RWPE1 (cell line): ENCODE results near the gene CEMIP2.
A peak's percentile ranks its signal among the peaks of the same experiment; 100 is the strongest.

Source experiments
- CTCF ChIA-PET: fragments of 350-600 bp; sonication (Branson Sonifier 250); formaldehyde crosslinking; extraction: SDS; loops from one replicate; lab custom pipeline; 2021; lab: Yijun Ruan, JAX
- POLR2A ChIA-PET: fragments of 400-600 bp; formaldehyde crosslinking; extraction: SDS; loops from one replicate; lab custom pipeline; 2020; ENCODE audit warnings: antibody characterized with exemption; ENCODE audit not compliant: low non-redundant PET; lab: Yijun Ruan, JAX
- DNase-seq: peaks from one replicate; pipeline ENCODE4 v3.0.0; 2012; ENCODE audit warnings: low spot score
- H3K27ac ChIP-seq: fragments of 450-650 bp; 2 replicates; pipeline ENCODE4 v1.5.1; 2017
- CTCF ChIP-seq: fragments of 450-650 bp; conservative IDR thresholded peaks from 2 replicates; pipeline ENCODE4 v1.5.1; 2017; ENCODE audit warnings: low read depth, mild to moderate bottlenecking

The CEMIP2 gene

GRCh38 chr9:71706176-71706575 lies 62.1 kb downstream of the CEMIP2 start:
- POLR2A ChIA-PET, result no interaction called here
- CTCF ChIA-PET, result interaction anchor here (0.9 to 1.3 kb wide), 2 partner anchors 10 to 63 kb away, joined by 3 to 5 read pairs; no protein-coding TSS in a partner anchor
- DNase-seq, result no peak
- no peak overlapping the region for H3K27ac ChIP-seq
- no peak for TF ChIP-seq CTCF

GRCh38 chr9:71704796-71705195 lies 63.5 kb downstream of the CEMIP2 start:
- CTCF ChIA-PET, result interaction anchor here (0.6 to 1.1 kb wide), 3 partner anchors 65 to 1986 kb away, joined by 3 to 4 read pairs (median 3); no protein-coding TSS in a partner anchor
- no peak overlapping the region for H3K27ac ChIP-seq

GRCh38 chr9:71703172-71703872 lies 65.0 kb downstream of the CEMIP2 start:
- CTCF ChIA-PET, result interaction anchor here (0.6 to 1.2 kb wide), 4 partner anchors 13 to 1301 kb away, joined by 3 to 8 read pairs (median 3); no protein-coding TSS in a partner anchor
- peak; percentile 24 for DNase-seq
- POLR2A ChIA-PET, result no interaction called here
- no peak overlapping the region for H3K27ac ChIP-seq
- TF ChIP-seq CTCF, result no peak

More at GRCh38 chr9:71704796-71705195, 63.5 kb downstream of the CEMIP2 start:
- no peak for DNase-seq
- TF ChIP-seq CTCF, result no peak
- POLR2A ChIA-PET, result no interaction called here

GRCh38 chr9:71697882-71698281 lies 70.4 kb downstream of the CEMIP2 start:
- TF ChIP-seq CTCF, result no peak
- CTCF ChIA-PET, result no interaction called here
- POLR2A ChIA-PET, result no interaction called here
- H3K27ac ChIP-seq, result no peak overlapping the region
- DNase-seq, result no peak

GRCh38 chr9:71694332-71694731 lies 74.0 kb downstream of the CEMIP2 start:
- ChIA-PET CTCF (interaction anchor here (0.6 kb wide), 1 partner anchor 52 kb away, joined by 5 read pairs; no protein-coding TSS in a partner anchor), POLR2A (no interaction called here)
- DNase-seq, result no peak
- TF ChIP-seq CTCF, result no peak
- no peak overlapping the region for H3K27ac ChIP-seq

GRCh38 chr9:71693607-71694006 lies 74.7 kb downstream of the CEMIP2 start:
- no peak for TF ChIP-seq CTCF
- POLR2A ChIA-PET, result no interaction called here
- no peak overlapping the region for H3K27ac ChIP-seq
- DNase-seq, result no peak
- CTCF ChIA-PET, result interaction anchor here (0.6 to 1.1 kb wide), 3 partner anchors 10 to 53 kb away, joined by 3 to 5 read pairs (median 3); no protein-coding TSS in a partner anchor
